Endothelial cell (in vitro differentiated cells): ENCODE data around the gene CD302. TPM values are rescaled to one million over a fixed set of nuclear protein-coding genes. Genes with fewer than 3 reads are reported as not detected.
"Not testable (repeated sequence)": the region's sequence is repeated elsewhere in the genome, so short reads cannot be mapped to it uniquely, and the experiment has no call there.

Experiments
- DNase-seq: peaks from one replicate; pipeline ENCODE4 v3.0.0; 2021; ENCODE audit warnings: low spot score
- H3K27ac Mint-ChIP-seq: one replicate; pipeline ENCODE4 v1.8.0; 2021; ENCODE audit warnings: mixed read lengths, inconsistent platforms; ENCODE audit not compliant: unreplicated experiment
- H3K27me3 Mint-ChIP-seq: one replicate; pipeline ENCODE4 v1.8.0; 2021; ENCODE audit warnings: mild to moderate bottlenecking, moderate library complexity, mixed read lengths, inconsistent platforms; ENCODE audit not compliant: unreplicated experiment
- H3K36me3 Mint-ChIP-seq: one replicate; pipeline ENCODE4 v1.8.0; 2021; ENCODE audit warnings: mild to moderate bottlenecking, low read depth, mixed read lengths, inconsistent platforms; ENCODE audit not compliant: unreplicated experiment
- H3K4me1 Mint-ChIP-seq: one replicate; pipeline ENCODE4 v1.8.0; 2021; ENCODE audit warnings: mild to moderate bottlenecking, mixed read lengths, inconsistent platforms; ENCODE audit not compliant: unreplicated experiment
- H3K4me3 Mint-ChIP-seq: one replicate; pipeline ENCODE4 v1.8.0; 2021; ENCODE audit warnings: mild to moderate bottlenecking, mixed read lengths, inconsistent platforms; ENCODE audit not compliant: unreplicated experiment
- H3K9me3 Mint-ChIP-seq: one replicate; pipeline ENCODE4 v1.8.0; 2021; ENCODE audit warnings: mixed read lengths, inconsistent platforms; ENCODE audit not compliant: unreplicated experiment
- total RNA-seq: library from RNA; stranded (reverse); fragmentation: NEBNext Ultra II Directional; extraction: Animal tissue kit (Norgen Biotek cat#: 25700); gene quantifications from one replicate; pipeline ENCODE4 v1.2.1, GENCODE V29; 2021; ENCODE audit not compliant: unreplicated experiment
- TF ChIP-seq, protein P1 (sequence below): fragments of 200-600 bp; sonication (generic); IDR thresholded peaks from one replicate; pipeline ENCODE4 v1.5.0; 2021; ENCODE audit warnings: antibody characterized with exemption; ENCODE audit not compliant: unreplicated experiment

CD302 gene
- total RNA-seq, 1 donor from 2014 or later: 5.2 TPM

DNA sequence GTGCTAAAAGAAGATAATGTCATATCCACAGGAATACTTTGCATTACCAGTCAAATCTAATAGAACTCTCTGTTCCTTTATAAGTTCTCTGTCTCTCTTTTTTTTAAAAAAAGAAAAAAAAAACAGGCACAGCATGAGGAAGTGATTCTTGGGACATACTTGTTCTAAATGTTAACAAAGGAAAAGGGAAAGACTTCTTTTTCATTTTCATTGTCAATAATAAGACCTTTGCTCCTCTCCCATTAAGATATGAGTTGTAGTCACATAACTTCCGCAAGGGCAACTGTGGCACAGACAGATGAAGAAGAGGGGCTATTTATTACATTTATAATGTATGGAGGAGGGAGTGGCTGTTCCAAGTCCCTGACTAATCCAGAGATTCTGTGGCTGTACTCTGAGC lies 4.7 kb downstream of the CD302 start:
- Mint-ChIP-seq H3K9me3 (no peaks in the 10 kb centered on the region), H3K36me3 (no peaks in the 10 kb centered on the region), H3K27me3 (peaks cover 9% of the 10 kb centered on the region), H3K27ac (no peak overlapping the region), H3K4me3 (no peak overlapping the region), H3K4me1 (peaks cover 23% of the 10 kb centered on the region)
- TF ChIP-seq, protein P1, sequence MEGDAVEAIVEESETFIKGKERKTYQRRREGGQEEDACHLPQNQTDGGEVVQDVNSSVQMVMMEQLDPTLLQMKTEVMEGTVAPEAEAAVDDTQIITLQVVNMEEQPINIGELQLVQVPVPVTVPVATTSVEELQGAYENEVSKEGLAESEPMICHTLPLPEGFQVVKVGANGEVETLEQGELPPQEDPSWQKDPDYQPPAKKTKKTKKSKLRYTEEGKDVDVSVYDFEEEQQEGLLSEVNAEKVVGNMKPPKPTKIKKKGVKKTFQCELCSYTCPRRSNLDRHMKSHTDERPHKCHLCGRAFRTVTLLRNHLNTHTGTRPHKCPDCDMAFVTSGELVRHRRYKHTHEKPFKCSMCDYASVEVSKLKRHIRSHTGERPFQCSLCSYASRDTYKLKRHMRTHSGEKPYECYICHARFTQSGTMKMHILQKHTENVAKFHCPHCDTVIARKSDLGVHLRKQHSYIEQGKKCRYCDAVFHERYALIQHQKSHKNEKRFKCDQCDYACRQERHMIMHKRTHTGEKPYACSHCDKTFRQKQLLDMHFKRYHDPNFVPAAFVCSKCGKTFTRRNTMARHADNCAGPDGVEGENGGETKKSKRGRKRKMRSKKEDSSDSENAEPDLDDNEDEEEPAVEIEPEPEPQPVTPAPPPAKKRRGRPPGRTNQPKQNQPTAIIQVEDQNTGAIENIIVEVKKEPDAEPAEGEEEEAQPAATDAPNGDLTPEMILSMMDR: no peak
- DNase-seq: no peak

- Mint-ChIP-seq H3K9me3 (no peaks in the 10 kb centered on the region), H3K4me1 (peaks cover 23% of the 10 kb centered on the region), H3K36me3 (no peaks in the 10 kb centered on the region), H3K27ac (no peak overlapping the region), H3K4me3 (no peak overlapping the region), H3K27me3 (peaks cover 6% of the 10 kb centered on the region)
- no peak for DNase-seq
- TF ChIP-seq, protein P1: no peak
Observed at GRCh38 chr2:159792599-159792998, 5.4 kb downstream of the CD302 start.

- TF ChIP-seq, protein P1: no peak
- no peak for DNase-seq
- H3K27ac Mint-ChIP-seq: no peak overlapping the region
Observed at GRCh38 chr2:159792036-159792435, 6.0 kb downstream of the CD302 start.

GRCh38 chr2:159790323-159790722 lies 7.7 kb downstream of the CD302 start:
- Mint-ChIP-seq H3K4me1 (peaks cover 13% of the 10 kb centered on the region), H3K36me3 (no peaks in the 10 kb centered on the region), H3K27ac (no peak overlapping the region), H3K9me3 (no peaks in the 10 kb centered on the region), H3K27me3 (peaks cover 1% of the 10 kb centered on the region), H3K4me3 (no peak overlapping the region)
- no peak for DNase-seq
- TF ChIP-seq, protein P1: no peak

More at GRCh38 chr2:159792036-159792435, 6.0 kb downstream of the CD302 start:
- Mint-ChIP-seq H3K9me3 (no peaks in the 10 kb centered on the region), H3K36me3 (no peaks in the 10 kb centered on the region), H3K4me3 (no peak overlapping the region), H3K27me3 (peaks cover 3% of the 10 kb centered on the region), H3K4me1 (peaks cover 18% of the 10 kb centered on the region)

- no peaks in the 10 kb centered on the region for H3K27me3 Mint-ChIP-seq
- no peak overlapping the region for H3K27ac Mint-ChIP-seq
- DNase-seq: no peak
- H3K4me3 Mint-ChIP-seq: no peak overlapping the region
- H3K36me3 Mint-ChIP-seq: no peaks in the 10 kb centered on the region
- H3K9me3 Mint-ChIP-seq: no peaks in the 10 kb centered on the region
- TF ChIP-seq, protein P1: no peak
- H3K4me1 Mint-ChIP-seq: peaks cover 8% of the 10 kb centered on the region
Observed at GRCh38 chr2:159788253-159788652, 9.8 kb downstream of the CD302 start.

GRCh38 chr2:159787647-159788046 lies 10.4 kb downstream of the CD302 start:
- DNase-seq, H3K4me1 Mint-ChIP-seq, H3K36me3 Mint-ChIP-seq, H3K27ac Mint-ChIP-seq, H3K27me3 Mint-ChIP-seq, H3K4me3 Mint-ChIP-seq, H3K9me3 Mint-ChIP-seq: not testable (repeated sequence)
